ENCODE measurements around the gene DISC1.

GRCh38 chr1:231779081-231779480 is 152.5 kb downstream of the DISC1 start:
- TF ChIP-seq POLR2A (IDR thresholded peaks at IDR 0.05) = no peak
- TF ChIP-seq, protein P1, sequence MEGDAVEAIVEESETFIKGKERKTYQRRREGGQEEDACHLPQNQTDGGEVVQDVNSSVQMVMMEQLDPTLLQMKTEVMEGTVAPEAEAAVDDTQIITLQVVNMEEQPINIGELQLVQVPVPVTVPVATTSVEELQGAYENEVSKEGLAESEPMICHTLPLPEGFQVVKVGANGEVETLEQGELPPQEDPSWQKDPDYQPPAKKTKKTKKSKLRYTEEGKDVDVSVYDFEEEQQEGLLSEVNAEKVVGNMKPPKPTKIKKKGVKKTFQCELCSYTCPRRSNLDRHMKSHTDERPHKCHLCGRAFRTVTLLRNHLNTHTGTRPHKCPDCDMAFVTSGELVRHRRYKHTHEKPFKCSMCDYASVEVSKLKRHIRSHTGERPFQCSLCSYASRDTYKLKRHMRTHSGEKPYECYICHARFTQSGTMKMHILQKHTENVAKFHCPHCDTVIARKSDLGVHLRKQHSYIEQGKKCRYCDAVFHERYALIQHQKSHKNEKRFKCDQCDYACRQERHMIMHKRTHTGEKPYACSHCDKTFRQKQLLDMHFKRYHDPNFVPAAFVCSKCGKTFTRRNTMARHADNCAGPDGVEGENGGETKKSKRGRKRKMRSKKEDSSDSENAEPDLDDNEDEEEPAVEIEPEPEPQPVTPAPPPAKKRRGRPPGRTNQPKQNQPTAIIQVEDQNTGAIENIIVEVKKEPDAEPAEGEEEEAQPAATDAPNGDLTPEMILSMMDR (IDR thresholded peaks at IDR 0.05) = no peak
